HCT116 (cell line): ENCODE data around the gene NKX2-8. TPM values are rescaled to one million over a fixed set of nuclear protein-coding genes. Genes with fewer than 3 reads are reported as not detected.

Experiments used
- ATAC-seq: fragments of 200-7000 bp; cut with Tn5 transposase; 2 replicates; pipeline ENCODE4 v1.9.1; 2020; ENCODE audit warnings: mild to moderate bottlenecking, moderate library complexity
- BruUV-seq: library from RNA; stranded (reverse); fragments of 400-500 nt; replicated peaks from 2 replicates; lab custom pipeline; 2021; lab: Mats Ljungman, UMichigan
- CTCF ChIA-PET: fragments of 300-600 bp; sonication (Branson Sonifier 250); formaldehyde crosslinking; loops from one replicate; lab custom pipeline; 2021; ENCODE audit warnings: antibody characterized with exemption; lab: Charles Lee
- POLR2A ChIA-PET: fragments of 300-600, 350-600 bp; sonication (Branson Sonifier 250); formaldehyde crosslinking; loops from one replicate; lab custom pipeline; 2021; ENCODE audit warnings: antibody characterized with exemption; lab: Charles Lee
- RAD21 ChIA-PET, 2 experiments: fragments of 300-600 bp; sonication (Branson Sonifier 250); formaldehyde crosslinking; loops; one replicate each; lab custom pipeline; 2023; ENCODE audit warnings: low total read pairs in 2 of 2; ENCODE audit not compliant: uncharacterized antibody in 2 of 2, unreplicated experiment in 2 of 2, low non-redundant PET in 1 of 2; lab: Charles Lee
- DNase-seq: peaks from one replicate; pipeline ENCODE4 v3.0.0-alpha.2; 2010; ENCODE audit warnings: low read depth, low spot score
- H2AFZ ChIP-seq: fragments of 200-600 bp; shearing (Covaris generic), sonication (generic); 2 replicates; pipeline ENCODE4 v1.6.1; 2017; ENCODE audit warnings: low read depth, mixed run types, mixed read lengths, antibody characterized with exemption, low read length; ENCODE audit not compliant: poor library complexity, severe bottlenecking
- H3K27ac ChIP-seq: 2 replicates; pipeline ENCODE4 v1.5.1; 2012; ENCODE audit warnings: low read depth, low read length
- H3K27me3 ChIP-seq: fragments of 200-600 bp; sonication (generic); 2 replicates; pipeline ENCODE4 v1.6.1; 2016; ENCODE audit warnings: mixed run types, low read length, mixed read lengths; ENCODE audit not compliant: insufficient read depth
- H3K36me3 ChIP-seq, 2 experiments: fragments of 200-500 bp in 1 of 2; fragments of 200-600 bp in 1 of 2; sonication (Bioruptor generic) in 1 of 2; sonication (generic) in 1 of 2; 2 replicates each; pipeline versions ENCODE4 v1.5.1 to v1.6.1; 2014 to 2016; ENCODE audit warnings: low read length in 2 of 2, inconsistent platforms in 1 of 2, mixed read lengths in 1 of 2, mixed run types in 1 of 2; ENCODE audit not compliant: insufficient read depth in 2 of 2, control insufficient read depth in 1 of 2
- H3K4me1 ChIP-seq, 2 experiments: fragments of 200-600 bp in 1 of 2; sonication (generic) in 1 of 2; 2 replicates each; pipeline versions ENCODE4 v1.5.1 to v1.6.1; 2012 to 2017; ENCODE audit warnings: low read length in 2 of 2, inconsistent platforms in 1 of 2, mild to moderate bottlenecking in 1 of 2, mixed read lengths in 1 of 2, mixed run types in 1 of 2, moderate library complexity in 1 of 2; ENCODE audit not compliant: insufficient read depth in 2 of 2, control insufficient read depth in 1 of 2
- H3K4me2 ChIP-seq: fragments of 200-600 bp; sonication (generic); 2 replicates; pipeline ENCODE4 v1.6.1; 2017; ENCODE audit warnings: mixed run types, low read length, mixed read lengths
- H3K4me3 ChIP-seq, 2 experiments: fragments of 200-600 bp in 1 of 2; sonication (generic) in 1 of 2; replicated peaks in 1 of 2; 2 replicates each; pipeline ENCODE4 v1.5.1; 2011 to 2016; ENCODE audit warnings: low read length in 2 of 2, control low read depth in 1 of 2, low read depth in 1 of 2, mild to moderate bottlenecking in 1 of 2, mixed read lengths in 1 of 2, mixed run types in 1 of 2
- H3K79me2 ChIP-seq: fragments of 200-600 bp; sonication (generic); 2 replicates; pipeline ENCODE4 v1.6.1; 2017; ENCODE audit warnings: mild to moderate bottlenecking, mixed run types, low read length, moderate library complexity, mixed read lengths; ENCODE audit not compliant: insufficient read depth
- H3K9ac ChIP-seq: fragments of 200-600 bp; sonication (generic); 2 replicates; pipeline ENCODE4 v1.6.1; 2016; ENCODE audit warnings: low read length, mixed read lengths
- H3K9me2 ChIP-seq: fragments of 200-600 bp; sonication (generic), shearing (Covaris generic); 2 replicates; pipeline ENCODE4 v1.6.1; 2017; ENCODE audit warnings: mixed run types, mild to moderate bottlenecking, moderate library complexity; ENCODE audit not compliant: insufficient read depth
- H3K9me3 ChIP-seq, 2 experiments: fragments of 200-500 bp in 1 of 2; fragments of 200-600 bp in 1 of 2; sonication (Bioruptor generic) in 1 of 2; sonication (generic) in 1 of 2; 2 replicates each; pipeline ENCODE4 v1.6.1; 2014 to 2017; ENCODE audit warnings: low read length in 2 of 2, mixed read lengths in 2 of 2, inconsistent platforms in 1 of 2, low read depth in 1 of 2, mild to moderate bottlenecking in 1 of 2, mixed run types in 1 of 2, moderate library complexity in 1 of 2; ENCODE audit not compliant: control insufficient read depth in 1 of 2, insufficient read depth in 1 of 2
- H4K20me1 ChIP-seq: fragments of 200-600 bp; sonication (generic), shearing (Covaris generic); 2 replicates; pipeline ENCODE4 v1.6.1; 2017; ENCODE audit warnings: mixed run types, mild to moderate bottlenecking, moderate library complexity; ENCODE audit not compliant: insufficient read depth
- CEBPB ChIP-seq: IDR thresholded peaks from 2 replicates; pipeline ENCODE4 v1.6.1; 2012; ENCODE audit warnings: low read depth
- CTCF ChIP-seq, 3 experiments: fragments of 200-600 bp in 1 of 3; sonication (generic) in 1 of 3; IDR thresholded peaks in 2 of 3; conservative IDR thresholded peaks in 1 of 3; 2 replicates each; pipeline ENCODE4 v1.5.1; 2012 to 2017; ENCODE audit warnings: low read depth in 2 of 3, low read length in 2 of 3, antibody characterized with exemption in 1 of 3, borderline replicate concordance in 1 of 3, control low read depth in 1 of 3, mild to moderate bottlenecking in 1 of 3, mixed read lengths in 1 of 3, mixed run types in 1 of 3, moderate library complexity in 1 of 3; ENCODE audit not compliant: insufficient read depth in 1 of 3
- EGR1 ChIP-seq: IDR thresholded peaks from 2 replicates; pipeline ENCODE4 v1.6.1; 2012; ENCODE audit warnings: low read depth
- RAD21 ChIP-seq: IDR thresholded peaks from 2 replicates; pipeline ENCODE4 v1.6.1; 2012; ENCODE audit warnings: low read depth, mild to moderate bottlenecking
- TCF7L2 ChIP-seq: IDR thresholded peaks from 2 replicates; pipeline ENCODE4 v1.7.0; 2011; ENCODE audit warnings: borderline replicate concordance, inconsistent platforms; ENCODE audit not compliant: insufficient read depth, insufficient read length; ENCODE audit errors: extremely low read depth
- intact Hi-C: fragments of 100-400 bp; cut with micrococcal nuclease; formaldehyde crosslinking; loops from 2 replicates; pipeline ENCODE4 v1.10.0; 2022
- total RNA-seq: library from RNA; stranded (reverse); gene quantifications from one replicate; pipeline ENCODE4 v1.2.1, GENCODE V29; 2021; ENCODE audit not compliant: unreplicated experiment
- TF ChIP-seq, protein P1 (sequence below): IDR thresholded peaks from 2 replicates; pipeline ENCODE4 v1.6.1; 2012

Gene NKX2-8
- total RNA-seq, 1 experiment from 2014 or later = 7.5 TPM

GRCh38 chr14:36604757-36605505 is 22.5 kb upstream of the NKX2-8 start:
- H4K20me1 ChIP-seq = no peaks in the 10 kb centered on the region
- no peaks in the 10 kb centered on the region for H3K79me2 ChIP-seq
- no peak overlapping the region for H3K9ac ChIP-seq
- H3K27ac ChIP-seq = no peak overlapping the region
- RAD21 ChIA-PET = interaction anchor here (0.6 to 1.9 kb wide), 7 partner anchors 51 to 644 kb away, joined by 3 to 9 read pairs (median 3); no protein-coding TSS in a partner anchor
- H3K9me2 ChIP-seq = no peaks in the 10 kb centered on the region
- no peak overlapping the region for H3K4me3 ChIP-seq
- BruUV-seq = no TSS peak
- peak overlapping the region; percentile 33 for H2AFZ ChIP-seq
- POLR2A ChIA-PET = no interaction called here
- CTCF ChIA-PET = interaction anchor here (0.7 to 3.3 kb wide), 32 partner anchors 9 to 723 kb away, joined by 3 to 46 read pairs (median 4); partner anchors contain the start of genes MIPOL1 and PAX9
- H3K9me3 ChIP-seq = no peaks in the 10 kb centered on the region
- no peaks in the 10 kb centered on the region for H3K36me3 ChIP-seq
- H3K27me3 ChIP-seq = no peaks in the 10 kb centered on the region
- intact Hi-C loops = loop anchor here (1.0 to 10.0 kb wide), 8 partner anchors 52 to 722 kb away; no protein-coding TSS in a partner anchor
- ATAC-seq = peak; percentile 94
- H3K4me2 ChIP-seq = peak overlapping the region; percentile 30
- TF ChIP-seq CTCF (IDR thresholded peaks at IDR 0.05 in 2 of 3, conservative IDR thresholded peaks at IDR 0.05 in 1 of 3; ENCODE audit: borderline replicate concordance in 1 of 3, insufficient read depth in 1 of 3, low read depth in 2 of 3, low read length in 2 of 3) (peak; percentile 77 to 83 (median 80)), RAD21 (peak; percentile 82), EGR1 (no peak), TCF7L2 (no peak), CEBPB (no peak)
- TF ChIP-seq, protein P1, sequence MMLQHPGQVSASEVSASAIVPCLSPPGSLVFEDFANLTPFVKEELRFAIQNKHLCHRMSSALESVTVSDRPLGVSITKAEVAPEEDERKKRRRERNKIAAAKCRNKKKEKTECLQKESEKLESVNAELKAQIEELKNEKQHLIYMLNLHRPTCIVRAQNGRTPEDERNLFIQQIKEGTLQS = no peak
- peak; percentile 76 for DNase-seq
- H3K4me1 ChIP-seq = peaks cover 0 to 9% of the 10 kb centered on the region in 2 experiments; a peak in 2 of 4 replicates
